ENCODE results near the gene ICAM2.

ICAM2 gene

DNA sequence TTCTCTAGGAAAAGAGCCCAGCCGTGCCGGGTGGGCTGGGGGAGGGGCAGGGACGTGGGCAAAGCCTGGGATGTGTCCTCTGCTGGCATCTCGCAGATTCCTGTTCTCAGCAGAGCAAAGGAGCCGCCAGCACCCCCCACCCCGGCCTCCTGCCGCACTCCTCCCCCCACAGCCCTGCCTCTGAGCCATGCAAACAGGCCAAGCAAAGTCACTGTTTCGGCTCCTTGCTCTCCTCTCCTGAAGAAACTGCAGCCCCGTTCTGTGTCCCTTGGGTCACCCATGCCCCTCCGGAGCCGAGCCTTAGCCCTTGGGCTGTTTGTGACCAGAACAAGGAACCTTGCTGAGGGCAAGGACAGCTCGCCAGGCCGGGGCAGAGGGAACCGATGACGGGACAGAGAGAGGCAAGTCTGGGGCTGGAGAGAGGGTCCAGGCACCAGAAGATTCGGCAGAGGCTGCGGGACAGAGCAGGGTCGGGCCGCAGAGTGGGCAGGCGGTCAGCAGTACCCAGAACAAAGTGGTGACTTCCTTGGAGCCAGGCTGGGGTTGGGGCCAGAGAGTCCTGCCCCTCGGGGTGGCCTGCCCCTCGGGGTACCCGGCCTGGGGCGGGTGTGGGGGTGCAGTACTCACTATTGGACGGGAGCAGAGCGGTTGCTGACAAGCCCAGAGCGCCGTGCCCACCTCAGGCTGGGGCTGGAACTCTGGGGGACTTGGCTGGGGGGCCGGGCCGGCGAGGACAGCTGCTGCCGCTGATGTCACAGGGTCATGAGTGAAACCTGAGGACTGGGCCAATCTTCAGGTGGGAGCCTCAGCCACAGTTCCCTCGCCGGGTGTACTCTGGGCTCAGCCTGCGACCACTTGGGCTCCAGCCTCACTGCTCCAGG lies 31.5 kb downstream of the ICAM2 start:
- no peak for TF ChIP-seq EZH2phosphoT487 (IDR thresholded peaks at IDR 0.05; ENCODE audit: borderline replicate concordance, low read length)
- TF ChIP-seq, protein P1, sequence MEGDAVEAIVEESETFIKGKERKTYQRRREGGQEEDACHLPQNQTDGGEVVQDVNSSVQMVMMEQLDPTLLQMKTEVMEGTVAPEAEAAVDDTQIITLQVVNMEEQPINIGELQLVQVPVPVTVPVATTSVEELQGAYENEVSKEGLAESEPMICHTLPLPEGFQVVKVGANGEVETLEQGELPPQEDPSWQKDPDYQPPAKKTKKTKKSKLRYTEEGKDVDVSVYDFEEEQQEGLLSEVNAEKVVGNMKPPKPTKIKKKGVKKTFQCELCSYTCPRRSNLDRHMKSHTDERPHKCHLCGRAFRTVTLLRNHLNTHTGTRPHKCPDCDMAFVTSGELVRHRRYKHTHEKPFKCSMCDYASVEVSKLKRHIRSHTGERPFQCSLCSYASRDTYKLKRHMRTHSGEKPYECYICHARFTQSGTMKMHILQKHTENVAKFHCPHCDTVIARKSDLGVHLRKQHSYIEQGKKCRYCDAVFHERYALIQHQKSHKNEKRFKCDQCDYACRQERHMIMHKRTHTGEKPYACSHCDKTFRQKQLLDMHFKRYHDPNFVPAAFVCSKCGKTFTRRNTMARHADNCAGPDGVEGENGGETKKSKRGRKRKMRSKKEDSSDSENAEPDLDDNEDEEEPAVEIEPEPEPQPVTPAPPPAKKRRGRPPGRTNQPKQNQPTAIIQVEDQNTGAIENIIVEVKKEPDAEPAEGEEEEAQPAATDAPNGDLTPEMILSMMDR (IDR thresholded peaks at IDR 0.05; ENCODE audit: low read depth, low read length, poor library complexity, severe bottlenecking) = no peak
- H3K27me3 ChIP-seq (ENCODE audit: control insufficient read depth, low read length) = peaks cover 21% of the 10 kb centered on the region
- no peaks in the 10 kb centered on the region for H3K36me3 ChIP-seq (ENCODE audit: control insufficient read depth, low read length)
- H3K9me3 ChIP-seq (ENCODE audit: control insufficient read depth, insufficient read depth, low read length) = no peaks in the 10 kb centered on the region
- no peaks in the 10 kb centered on the region for H3F3A ChIP-seq (ENCODE audit: control insufficient read depth, insufficient read depth)
- H3K4me2 ChIP-seq (ENCODE audit: low read length) = no peak overlapping the region
- H4K20me1 ChIP-seq (ENCODE audit: control insufficient read depth, insufficient read depth, low read depth, low read length) = no peaks in the 10 kb centered on the region
- peaks cover 5% of the 10 kb centered on the region for H3K4me1 ChIP-seq (ENCODE audit: control insufficient read depth, low read length)
- no peaks in the 10 kb centered on the region for H3K79me2 ChIP-seq (ENCODE audit: control insufficient read depth, low read length)
- H3K9me2 ChIP-seq (replicated peaks; ENCODE audit: control insufficient read depth, low read length) = no peaks in the 10 kb centered on the region
- no peak overlapping the region for H3K4me3 ChIP-seq (ENCODE audit: low read length)
- no peak overlapping the region for H3K27ac ChIP-seq (ENCODE audit: low read depth, low read length)

DNA sequence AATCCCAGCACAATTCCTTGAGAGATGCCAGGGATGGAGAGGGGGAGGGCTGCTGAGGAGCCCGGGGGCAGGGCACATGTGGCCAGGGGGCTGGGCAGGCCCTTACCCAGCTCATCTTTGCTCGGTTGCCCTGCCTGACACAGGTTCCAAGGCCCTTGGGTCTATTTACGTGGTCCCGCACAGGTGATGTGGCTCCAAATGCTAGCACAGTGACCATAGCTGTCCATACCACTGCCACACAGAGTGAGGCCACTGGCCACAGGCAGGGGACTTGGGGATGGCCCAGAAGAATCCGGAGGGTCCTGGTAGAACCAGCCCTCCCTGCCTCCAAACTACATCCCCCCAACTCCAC lies 32.3 kb downstream of the ICAM2 start:
- H3K4me1 ChIP-seq (ENCODE audit: control insufficient read depth, low read length) = peaks cover 5% of the 10 kb centered on the region
- no peaks in the 10 kb centered on the region for H3K79me2 ChIP-seq (ENCODE audit: control insufficient read depth, low read length)
- no peak overlapping the region for H3K4me2 ChIP-seq (ENCODE audit: low read length)
- no peaks in the 10 kb centered on the region for H3K36me3 ChIP-seq (ENCODE audit: control insufficient read depth, low read length)
- H3K9me2 ChIP-seq (replicated peaks; ENCODE audit: control insufficient read depth, low read length) = no peaks in the 10 kb centered on the region
- TF ChIP-seq, protein P1 (IDR thresholded peaks at IDR 0.05; ENCODE audit: low read depth, low read length, poor library complexity, severe bottlenecking) = no peak
- TF ChIP-seq EZH2phosphoT487 (IDR thresholded peaks at IDR 0.05; ENCODE audit: borderline replicate concordance, low read length) = no peak
- peaks cover 16% of the 10 kb centered on the region for H3K27me3 ChIP-seq (ENCODE audit: control insufficient read depth, low read length)
- H3K9me3 ChIP-seq (ENCODE audit: control insufficient read depth, insufficient read depth, low read length) = no peaks in the 10 kb centered on the region
- H3F3A ChIP-seq (ENCODE audit: control insufficient read depth, insufficient read depth) = no peaks in the 10 kb centered on the region
- no peak overlapping the region for H3K27ac ChIP-seq (ENCODE audit: low read depth, low read length)
- H4K20me1 ChIP-seq (ENCODE audit: control insufficient read depth, insufficient read depth, low read depth, low read length) = no peaks in the 10 kb centered on the region
- no peak overlapping the region for H3K4me3 ChIP-seq (ENCODE audit: low read length)

DNA sequence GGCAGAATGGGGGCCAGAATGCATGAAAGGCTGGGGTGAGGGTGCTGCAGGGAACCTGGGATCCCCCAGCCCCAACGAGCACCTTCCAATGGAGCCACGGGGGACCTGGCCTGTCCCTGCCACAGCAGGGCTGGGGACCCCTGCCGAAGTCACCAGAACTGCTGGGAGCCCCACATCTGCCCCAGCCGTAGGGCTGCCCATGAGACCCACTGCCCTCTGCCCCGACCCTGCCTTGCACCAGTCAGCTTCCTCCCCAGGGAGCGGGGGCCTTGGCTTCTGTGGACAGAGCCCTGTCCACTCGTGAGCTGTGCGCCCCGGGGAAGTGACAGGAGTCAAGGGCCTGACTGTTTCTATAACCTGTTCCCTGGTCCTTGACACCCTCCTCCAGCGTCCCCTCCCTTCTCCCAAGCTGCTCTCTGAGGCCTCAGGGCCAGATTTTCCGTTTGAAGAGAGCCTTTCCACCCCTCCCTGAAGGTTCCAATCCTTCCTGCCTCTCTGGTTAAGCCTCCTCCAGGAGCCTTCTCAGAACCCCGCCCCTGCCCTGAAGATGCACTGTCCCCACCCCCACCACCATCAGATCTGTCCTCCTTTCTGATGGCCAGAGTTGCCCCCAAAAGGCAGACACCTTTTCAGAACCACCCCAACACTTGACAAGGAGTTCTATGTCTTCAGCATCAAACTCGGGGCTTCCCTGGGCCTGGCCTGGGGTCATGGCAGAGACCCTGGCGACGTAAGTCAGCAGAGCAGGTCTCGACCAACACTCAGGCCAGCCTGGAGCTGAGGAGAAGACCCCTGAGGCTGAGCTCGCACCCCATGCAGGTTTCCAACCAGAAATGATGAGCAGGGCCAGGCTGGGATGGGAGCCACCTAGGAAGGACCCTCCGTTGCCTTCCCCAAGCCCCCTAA lies 33.0 kb downstream of the ICAM2 start:
- Histone ChIP-seq H3K27me3 (ENCODE audit: control insufficient read depth, low read length) (peaks cover 13% of the 10 kb centered on the region), H3F3A (ENCODE audit: control insufficient read depth, insufficient read depth) (no peaks in the 10 kb centered on the region), H3K36me3 (ENCODE audit: control insufficient read depth, low read length) (no peaks in the 10 kb centered on the region), H3K9me3 (ENCODE audit: control insufficient read depth, insufficient read depth, low read length) (peaks cover 6% of the 10 kb centered on the region; the same call in 1 of the 2 replicates), H3K9me2 (replicated peaks; ENCODE audit: control insufficient read depth, low read length) (no peaks in the 10 kb centered on the region), H3K79me2 (ENCODE audit: control insufficient read depth, low read length) (no peaks in the 10 kb centered on the region), H3K4me1 (ENCODE audit: control insufficient read depth, low read length) (peaks cover 5% of the 10 kb centered on the region), H3K4me3 (ENCODE audit: low read length) (no peak overlapping the region), H4K20me1 (ENCODE audit: control insufficient read depth, insufficient read depth, low read depth, low read length) (no peaks in the 10 kb centered on the region), H3K4me2 (ENCODE audit: low read length) (no peak overlapping the region), H3K27ac (ENCODE audit: low read depth, low read length) (no peak overlapping the region)
- no peak for TF ChIP-seq EZH2phosphoT487 (IDR thresholded peaks at IDR 0.05; ENCODE audit: borderline replicate concordance, low read length)
- TF ChIP-seq, protein P1 (IDR thresholded peaks at IDR 0.05; ENCODE audit: low read depth, low read length, poor library complexity, severe bottlenecking) = no peak
